Measurements from ENCODE around the gene TMEM167B.
A peak's percentile ranks its signal among the peaks of the same experiment; 100 is the strongest.

TMEM167B gene

DNA sequence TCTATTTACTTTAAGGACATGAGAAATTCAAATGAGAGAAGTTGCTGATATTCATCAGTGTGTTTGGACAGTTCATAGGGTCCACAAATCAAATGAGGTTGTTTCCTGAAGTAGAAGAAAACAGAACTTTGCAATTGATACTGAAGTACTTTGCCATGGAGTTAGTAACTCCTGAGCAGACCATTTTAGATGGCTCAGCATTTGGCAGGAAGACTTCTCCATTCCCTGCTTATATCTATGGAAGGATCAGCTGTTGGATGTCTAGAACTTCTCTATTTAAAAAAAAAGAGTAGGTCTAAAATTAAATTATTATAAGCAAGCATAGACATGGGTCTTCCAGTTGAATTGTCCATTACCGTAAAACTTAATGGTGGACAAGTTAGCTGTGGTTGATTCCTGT, 5.1 kb downstream of the TMEM167B start:
- no peaks in the 10 kb centered on the region for H3K9me3 ChIP-seq
- no peak overlapping the region for H3K9ac ChIP-seq
- peaks cover 12% of the 10 kb centered on the region; the same call in 1 of the 2 replicates for H4K20me1 ChIP-seq
- peaks cover 36% of the 10 kb centered on the region for H3K36me3 ChIP-seq
- no peak overlapping the region for H3K4me2 ChIP-seq
- no peak for TF ChIP-seq Cebpa-rat (IDR thresholded peaks at IDR 0.05)
- H3K27me3 ChIP-seq = no peaks in the 10 kb centered on the region
- no peak overlapping the region for H3K27ac ChIP-seq
- H3K4me1 ChIP-seq = peaks cover 24% of the 10 kb centered on the region
- no peak overlapping the region for H3K4me3 ChIP-seq

DNA sequence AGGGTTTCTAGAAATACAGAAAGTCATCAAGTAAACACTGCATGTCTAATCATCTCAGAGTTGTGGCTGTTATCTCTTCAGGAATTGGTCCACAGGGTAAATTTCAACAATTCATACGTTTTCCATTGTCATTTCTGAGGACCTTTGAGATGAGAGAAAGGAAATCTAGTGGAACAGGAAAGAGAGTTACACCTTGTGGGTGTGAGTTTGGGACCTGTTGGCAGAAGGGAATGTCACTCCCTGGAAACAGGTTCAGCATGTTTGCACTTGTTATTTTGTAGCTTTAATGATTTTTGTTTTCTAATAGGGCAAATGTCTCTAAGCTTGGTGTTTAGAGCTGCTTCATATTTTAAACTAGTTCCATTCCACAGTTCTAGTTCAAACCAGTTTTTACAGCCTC, 5.6 kb downstream of the TMEM167B start:
- Histone ChIP-seq H3K4me1 (peaks cover 24% of the 10 kb centered on the region), H3K27me3 (no peaks in the 10 kb centered on the region), H3K9ac (no peak overlapping the region), H3K36me3 (peaks cover 36% of the 10 kb centered on the region), H3K9me3 (no peaks in the 10 kb centered on the region), H3K4me2 (no peak overlapping the region), H3K27ac (no peak overlapping the region), H4K20me1 (peaks cover 12% of the 10 kb centered on the region; the same call in 1 of the 2 replicates), H3K4me3 (no peak overlapping the region)
- no peak for TF ChIP-seq Cebpa-rat (IDR thresholded peaks at IDR 0.05)

DNA sequence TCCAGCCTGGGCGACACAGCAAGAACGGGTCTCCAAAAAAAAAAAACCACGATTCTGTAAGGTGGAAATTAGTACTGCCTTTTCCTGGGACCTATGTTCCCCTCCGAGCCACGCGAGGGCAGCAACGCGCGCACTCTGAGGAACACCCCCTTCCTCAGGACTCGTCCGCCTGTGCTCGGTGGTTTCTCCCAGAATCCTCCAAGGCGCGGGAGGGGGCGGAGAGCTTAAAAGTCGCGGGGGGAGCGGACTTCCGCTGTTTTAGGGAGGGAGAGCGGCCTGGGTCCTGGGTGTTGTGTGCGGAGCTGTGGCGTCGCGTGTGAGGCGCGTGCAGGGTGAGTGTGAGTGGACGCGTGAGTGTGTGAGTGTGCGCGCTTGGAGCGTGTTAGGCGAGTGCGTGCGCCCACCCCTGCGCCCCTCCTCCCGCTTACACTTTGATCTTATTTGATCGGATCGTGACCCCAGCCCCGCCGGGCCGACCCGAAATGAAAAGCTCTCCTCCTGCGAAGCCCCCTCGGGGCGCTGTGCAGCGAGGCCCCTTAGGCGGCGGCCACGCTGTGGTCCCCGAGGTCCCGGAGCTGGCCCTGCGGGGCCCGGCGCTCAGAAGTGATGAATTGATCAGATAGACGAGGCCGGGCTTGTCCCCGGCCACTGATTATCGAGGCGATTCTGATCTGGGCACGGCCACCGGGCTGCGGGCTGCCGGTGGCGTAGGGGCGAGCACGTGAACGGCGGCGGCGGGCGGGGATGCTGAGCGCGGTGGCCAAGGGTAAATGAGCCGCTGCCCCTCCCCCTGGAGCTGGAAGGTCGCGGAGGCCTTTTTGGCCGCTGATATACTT, 9.6 kb downstream of the TMEM167B start:
- Histone ChIP-seq H4K20me1 (peaks cover 18% of the 10 kb centered on the region), H3K4me3 (peak overlapping the region; percentile 78), H3K9me3 (no peaks in the 10 kb centered on the region), H3K4me2 (peak overlapping the region; percentile 86), H3K27me3 (no peaks in the 10 kb centered on the region), H3K36me3 (peaks cover 27% of the 10 kb centered on the region), H3K9ac (peak overlapping the region; percentile 92), H3K4me1 (peaks cover 15% of the 10 kb centered on the region; the same call in 1 of the 2 replicates), H3K27ac (peak overlapping the region; percentile 93)
- no peak for TF ChIP-seq Cebpa-rat (IDR thresholded peaks at IDR 0.05)

- Histone ChIP-seq H3K27me3 (no peaks in the 10 kb centered on the region), H3K4me3 (no peak overlapping the region), H3K27ac (no peak overlapping the region), H3K4me1 (peaks cover 11% of the 10 kb centered on the region; the same call in 1 of the 2 replicates), H3K36me3 (peaks cover 14% of the 10 kb centered on the region), H4K20me1 (peaks cover 6% of the 10 kb centered on the region; the same call in 1 of the 2 replicates), H3K9ac (no peak overlapping the region), H3K4me2 (no peak overlapping the region), H3K9me3 (no peaks in the 10 kb centered on the region)
- TF ChIP-seq Cebpa-rat (IDR thresholded peaks at IDR 0.05) = peak; percentile 70
These were observed 14.0 kb downstream of the TMEM167B start for GRCh38 chr1:109104364-109105151.

- Histone ChIP-seq H3K27me3 (no peaks in the 10 kb centered on the region), H3K9ac (no peak overlapping the region), H3K9me3 (no peaks in the 10 kb centered on the region), H3K4me3 (no peak overlapping the region), H3K27ac (no peak overlapping the region), H3K4me1 (peaks cover 10% of the 10 kb centered on the region; the same call in 1 of the 2 replicates), H4K20me1 (peaks cover 6% of the 10 kb centered on the region; the same call in 1 of the 2 replicates), H3K4me2 (no peak overlapping the region), H3K36me3 (peaks cover 14% of the 10 kb centered on the region)
- no peak for TF ChIP-seq Cebpa-rat (IDR thresholded peaks at IDR 0.05)
These were observed 15.3 kb downstream of the TMEM167B start for GRCh38 chr1:109105881-109106280.

DNA sequence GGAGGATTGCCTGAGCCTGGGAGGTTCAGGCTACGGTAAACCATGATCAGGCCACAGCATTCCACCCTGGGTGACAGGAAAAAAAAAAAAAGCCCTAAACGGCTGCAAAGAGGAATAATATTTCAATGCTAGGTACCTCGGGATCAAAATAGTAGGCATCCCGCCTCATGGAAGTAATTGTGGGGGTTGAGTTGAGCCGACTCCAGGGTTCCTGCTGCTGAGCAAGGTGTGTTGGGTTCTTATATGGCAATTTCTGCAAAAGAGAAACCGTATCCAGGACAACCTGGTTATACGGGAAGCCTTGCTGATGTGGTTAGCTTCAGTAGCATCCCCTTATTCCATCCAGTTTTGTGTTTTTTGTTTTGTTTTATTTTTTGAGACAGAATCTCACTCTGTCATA, 17.2 kb downstream of the TMEM167B start:
- TF ChIP-seq Cebpa-rat (IDR thresholded peaks at IDR 0.05) = no peak
- Histone ChIP-seq H3K9me3 (no peaks in the 10 kb centered on the region), H3K36me3 (peaks cover 2% of the 10 kb centered on the region), H3K9ac (no peak overlapping the region), H4K20me1 (peaks cover 4% of the 10 kb centered on the region; the same call in 1 of the 2 replicates), H3K27me3 (peaks cover 5% of the 10 kb centered on the region), H3K4me3 (no peak overlapping the region), H3K27ac (no peak overlapping the region), H3K4me1 (peaks cover 9% of the 10 kb centered on the region), H3K4me2 (no peak overlapping the region)

DNA sequence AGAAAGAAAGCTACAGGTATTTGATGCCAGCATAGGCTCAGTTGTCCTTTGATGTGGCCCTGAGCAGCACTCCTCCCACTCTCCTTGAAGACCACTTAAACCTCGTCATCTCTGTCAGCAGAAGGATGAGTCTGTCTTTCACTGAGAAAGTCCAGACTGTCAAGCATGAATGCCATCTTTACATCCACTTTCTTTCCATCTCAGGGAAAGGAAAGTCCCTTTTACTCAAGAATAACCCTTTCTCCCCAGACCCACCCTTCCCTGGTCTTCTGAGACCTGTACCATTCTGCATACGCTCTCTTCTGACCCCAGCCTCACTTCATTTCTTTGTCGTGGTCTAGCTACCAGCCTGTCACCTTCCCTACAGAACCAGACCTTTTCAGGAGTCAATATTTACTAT, 19.3 kb downstream of the TMEM167B start:
- Histone ChIP-seq H3K36me3 (no peaks in the 10 kb centered on the region), H3K9me3 (no peaks in the 10 kb centered on the region), H3K27me3 (peaks cover 26% of the 10 kb centered on the region), H3K9ac (no peak overlapping the region), H3K4me2 (no peak overlapping the region), H3K4me1 (peaks cover 25% of the 10 kb centered on the region), H4K20me1 (peaks cover 16% of the 10 kb centered on the region; the same call in 1 of the 2 replicates), H3K4me3 (no peak overlapping the region), H3K27ac (no peak overlapping the region)
- TF ChIP-seq Cebpa-rat (IDR thresholded peaks at IDR 0.05) = no peak

- Histone ChIP-seq H3K9me3 (no peaks in the 10 kb centered on the region), H3K27ac (no peak overlapping the region), H3K36me3 (no peaks in the 10 kb centered on the region), H3K4me2 (no peak overlapping the region), H3K9ac (no peak overlapping the region), H3K4me3 (no peak overlapping the region), H3K27me3 (peaks cover 41% of the 10 kb centered on the region), H3K4me1 (peaks cover 25% of the 10 kb centered on the region), H4K20me1 (peaks cover 16% of the 10 kb centered on the region; the same call in 1 of the 2 replicates)
- TF ChIP-seq Cebpa-rat (IDR thresholded peaks at IDR 0.05) = no peak
These were observed 21.0 kb downstream of the TMEM167B start for GRCh38 chr1:109111386-109112055.

DNA sequence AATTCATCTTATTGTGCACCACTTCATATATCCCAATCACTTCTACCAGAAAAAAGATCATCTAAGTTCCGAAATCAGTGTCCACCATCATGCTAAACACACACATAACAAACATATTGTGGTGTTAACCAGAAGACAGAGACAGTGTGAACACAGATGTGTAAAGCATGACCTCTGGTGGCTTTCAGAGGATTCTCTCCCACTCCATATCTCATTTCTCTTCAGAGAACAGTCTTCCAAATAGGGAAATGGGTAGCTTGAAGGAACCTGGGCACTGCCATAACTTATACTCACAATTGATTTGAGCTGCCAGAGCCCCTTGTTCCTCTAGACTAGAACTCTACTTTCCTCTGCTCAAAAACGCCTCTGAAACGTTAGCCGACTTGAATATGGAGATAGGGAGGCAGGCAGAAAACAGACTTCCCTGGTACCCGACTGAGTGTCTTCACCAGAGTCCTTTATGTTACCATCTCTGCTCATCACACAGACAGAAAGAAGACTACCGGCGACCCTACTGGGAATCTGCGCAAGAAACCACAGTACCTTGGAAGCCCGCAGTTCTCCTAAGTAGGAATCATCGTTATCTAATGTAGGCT, 21.6 kb downstream of the TMEM167B start:
- Histone ChIP-seq H3K4me3 (0 out of 2 replicates have a peak overlapping the region, but pooled peaks have one; percentile 61), H4K20me1 (peaks cover 16% of the 10 kb centered on the region; the same call in 1 of the 2 replicates), H3K9ac (no peak overlapping the region), H3K27ac (no peak overlapping the region), H3K4me2 (peak overlapping the region; percentile 89), H3K27me3 (peaks cover 41% of the 10 kb centered on the region), H3K9me3 (no peaks in the 10 kb centered on the region), H3K4me1 (peaks cover 25% of the 10 kb centered on the region), H3K36me3 (no peaks in the 10 kb centered on the region)
- no peak for TF ChIP-seq Cebpa-rat (IDR thresholded peaks at IDR 0.05)

Data from BLaER1 (cell line).